ENCODE measurements around the gene TBX1. TPM values are rescaled to one million over a fixed set of nuclear protein-coding genes. Genes with fewer than 3 reads are reported as not detected.
A peak's percentile ranks its signal among the peaks of the same experiment; 100 is the strongest.

Gene TBX1
- total RNA-seq, 3 donors from 2014 or later (not counting 1 experiment from before 2014, with no cell fraction given), result 2.0 to 4.6 (median 3.2) TPM

GRCh38 chr22:19767427-19768341, 7.1 kb downstream of the TBX1 start:
- no peaks in the 10 kb centered on the region for H3K9me3 Mint-ChIP-seq
- no peak for DNase-seq
- peak overlapping the region; percentile 39 for H3K4me3 ChIP-seq (ENCODE audit: low read length)
- H3K27ac Mint-ChIP-seq, result peak overlapping the region in 1 of 2 donors; percentile 69
- H3K27me3 ChIP-seq (ENCODE audit: control insufficient read depth, insufficient read depth, low read length), result peaks cover 25% of the 10 kb centered on the region
- no peaks in the 10 kb centered on the region for H3K36me3 Mint-ChIP-seq
- H3K27me3 Mint-ChIP-seq (ENCODE audit: low read depth in 2 of 2), result peaks cover 7 to 33% of the 10 kb centered on the region in 2 donors
- no peak for TF ChIP-seq CTCF (IDR thresholded peaks at IDR 0.05)
- no peaks in the 10 kb centered on the region for H3K36me3 ChIP-seq (ENCODE audit: control insufficient read depth, insufficient read depth, low read length)
- H3K27ac ChIP-seq (ENCODE audit: low read length), result no peak overlapping the region
- intact Hi-C loops (cut with micrococcal nuclease), result no loop called here
- peak; percentile 17 to 42 (median 22) for ATAC-seq
- peaks cover 23% of the 10 kb centered on the region for H3K4me1 ChIP-seq (ENCODE audit: control insufficient read depth, insufficient read depth, low read length)
- H3K9me3 ChIP-seq (ENCODE audit: control insufficient read depth, insufficient read depth, low read length), result no peaks in the 10 kb centered on the region
- H3K4me1 Mint-ChIP-seq, result peaks cover 8 to 21% of the 10 kb centered on the region in 2 donors
- H3K4me3 Mint-ChIP-seq, result peak overlapping the region; percentile 85
- WGBS (ENCODE audit: insufficient coverage), result 26% methylated on average over 35 of the region's 35 CpGs

DNA sequence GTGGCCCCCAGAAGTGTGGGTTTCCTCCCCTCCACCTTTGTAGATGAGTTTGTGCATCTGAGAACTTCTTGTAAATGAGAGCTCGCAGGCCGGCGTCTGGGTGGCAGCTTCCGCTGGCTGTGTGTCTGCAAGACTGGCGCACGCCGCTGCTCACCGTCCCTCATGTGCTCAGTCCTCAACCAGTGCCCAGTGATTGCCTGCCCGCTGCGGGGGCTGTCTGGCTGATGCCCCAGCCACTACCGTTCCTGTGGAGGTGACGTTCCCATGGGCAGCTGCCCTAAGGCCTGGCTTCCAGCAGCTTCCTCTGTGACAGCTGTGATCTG, 8.8 kb downstream of the TBX1 start:
- intact Hi-C loops (cut with micrococcal nuclease), result no loop called here
- Mint-ChIP-seq H3K36me3 (no peaks in the 10 kb centered on the region), H3K27me3 (ENCODE audit: low read depth in 2 of 2) (peaks cover 6 to 24% of the 10 kb centered on the region in 2 donors), H3K27ac (no peak overlapping the region), H3K4me3 (no peak overlapping the region), H3K9me3 (no peaks in the 10 kb centered on the region), H3K4me1 (peaks cover 12 to 26% of the 10 kb centered on the region in 2 donors)
- H3K4me1 ChIP-seq (ENCODE audit: control insufficient read depth, insufficient read depth, low read length), result peaks cover 33% of the 10 kb centered on the region
- TF ChIP-seq CTCF (IDR thresholded peaks at IDR 0.05), result no peak
- no peak for DNase-seq
- no peaks in the 10 kb centered on the region for H3K36me3 ChIP-seq (ENCODE audit: control insufficient read depth, insufficient read depth, low read length)
- H3K9me3 ChIP-seq (ENCODE audit: control insufficient read depth, insufficient read depth, low read length), result no peaks in the 10 kb centered on the region
- 93% methylated on average over 12 of the region's 12 CpGs for WGBS (ENCODE audit: insufficient coverage)
- no peak for ATAC-seq
- H3K4me3 ChIP-seq (ENCODE audit: low read length), result no peak overlapping the region
- H3K27me3 ChIP-seq (ENCODE audit: control insufficient read depth, insufficient read depth, low read length), result peaks cover 25% of the 10 kb centered on the region
- H3K27ac ChIP-seq (ENCODE audit: low read length), result no peak overlapping the region

DNA sequence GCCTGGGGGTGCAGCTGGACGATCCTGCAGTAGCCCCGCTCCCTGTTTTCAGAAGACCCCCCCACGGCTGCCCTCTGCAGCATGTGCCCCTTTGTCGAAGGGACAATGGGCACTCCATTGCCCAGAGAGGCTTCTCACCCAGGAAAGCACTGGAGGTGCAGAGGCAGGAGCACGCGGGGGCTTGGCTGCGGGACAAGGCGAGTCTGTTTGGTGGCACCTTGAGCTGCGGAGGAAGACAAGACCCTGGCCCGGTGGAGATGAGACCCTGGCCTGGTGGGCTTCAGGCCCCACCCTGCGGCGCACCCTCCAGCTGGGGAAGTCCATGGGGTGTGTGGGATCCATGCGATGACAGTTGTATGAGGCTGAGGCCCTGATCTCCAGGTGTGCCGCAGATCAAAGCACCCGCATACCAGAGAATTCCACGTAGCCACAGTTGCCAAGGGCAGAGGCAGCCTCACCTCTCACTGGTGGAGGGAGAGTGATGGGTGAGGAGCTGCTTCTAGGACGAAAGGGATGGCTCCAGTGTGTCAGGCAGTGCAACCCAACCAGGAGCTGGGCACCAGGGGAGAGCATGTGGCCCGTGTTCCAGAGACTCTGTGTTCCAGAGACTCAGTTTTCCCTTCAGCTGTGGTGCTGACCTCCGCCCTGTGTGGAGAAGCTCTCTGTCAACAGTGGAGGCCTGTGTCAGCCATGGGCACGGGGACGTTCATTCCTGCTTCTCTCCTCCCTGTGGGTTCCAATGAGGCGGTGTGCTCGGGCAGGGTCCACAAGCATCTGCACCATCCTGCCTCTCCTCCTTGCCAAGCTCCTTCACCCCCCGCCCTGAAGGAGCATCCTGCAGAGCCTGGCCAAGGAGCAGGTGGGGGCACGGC, 10.0 kb downstream of the TBX1 start:
- Histone ChIP-seq H3K27ac (ENCODE audit: low read length) (no peak overlapping the region), H3K9me3 (ENCODE audit: control insufficient read depth, insufficient read depth, low read length) (no peaks in the 10 kb centered on the region), H3K4me3 (ENCODE audit: low read length) (no peak overlapping the region), H3K27me3 (ENCODE audit: control insufficient read depth, insufficient read depth, low read length) (peaks cover 15% of the 10 kb centered on the region), H3K36me3 (ENCODE audit: control insufficient read depth, insufficient read depth, low read length) (no peaks in the 10 kb centered on the region), H3K4me1 (ENCODE audit: control insufficient read depth, insufficient read depth, low read length) (peaks cover 27% of the 10 kb centered on the region)
- peaks cover 0 to 22% of the 10 kb centered on the region in 2 donors for H3K27me3 Mint-ChIP-seq (ENCODE audit: low read depth in 2 of 2)
- 89% methylated on average over 25 of the region's 25 CpGs for WGBS (ENCODE audit: insufficient coverage)
- H3K4me1 Mint-ChIP-seq, result peaks cover 12 to 22% of the 10 kb centered on the region in 2 donors
- H3K27ac Mint-ChIP-seq, result no peak overlapping the region
- DNase-seq (no peak), ATAC-seq (no peak)
- H3K4me3 Mint-ChIP-seq, result no peak overlapping the region
- H3K9me3 Mint-ChIP-seq, result no peaks in the 10 kb centered on the region
- H3K36me3 Mint-ChIP-seq, result no peaks in the 10 kb centered on the region
- intact Hi-C loops (cut with micrococcal nuclease), result no loop called here
- TF ChIP-seq CTCF (IDR thresholded peaks at IDR 0.05), result no peak
